GM12873 (cell line): Measurements from ENCODE around the gene CADPS2.

ENCODE experiments used
- CTCF ChIP-seq: IDR thresholded peaks from 2 replicates; pipeline ENCODE4 v1.5.1; 2012; ENCODE audit warnings: low read depth, mild to moderate bottlenecking, moderate library complexity, low read length, control low read depth; ENCODE audit not compliant: insufficient read depth; ENCODE audit errors: missing control alignments

The CADPS2 gene

GRCh38 chr7:122415510-122415909, 470.8 kb downstream of the CADPS2 start:
- TF ChIP-seq CTCF: no peak

- TF ChIP-seq CTCF: no peak
Observed at GRCh38 chr7:122413339-122413738, 472.9 kb downstream of the CADPS2 start.

DNA sequence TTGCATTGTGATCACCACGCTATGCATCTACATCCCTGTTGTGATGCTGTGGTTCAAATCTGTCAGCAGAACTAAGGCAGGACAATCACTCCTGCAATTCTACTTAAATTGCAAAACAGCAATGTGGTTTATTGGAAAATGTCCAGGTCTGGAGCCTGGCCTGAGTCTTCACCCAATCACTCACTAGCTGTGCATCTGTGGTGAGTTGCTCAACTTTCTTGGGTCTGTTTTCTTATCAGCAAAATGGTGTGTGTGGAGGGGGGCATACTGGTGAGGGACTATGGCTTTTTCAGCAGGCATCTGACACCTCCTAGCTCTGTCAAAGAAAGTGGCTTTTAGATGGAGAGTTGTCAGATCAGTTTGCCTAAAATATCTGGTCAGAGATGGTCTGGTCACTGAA, 473.4 kb downstream of the CADPS2 start:
- no peak for TF ChIP-seq CTCF

- TF ChIP-seq CTCF: no peak
Observed at GRCh38 chr7:122412441-122412840, 473.8 kb downstream of the CADPS2 start.

DNA sequence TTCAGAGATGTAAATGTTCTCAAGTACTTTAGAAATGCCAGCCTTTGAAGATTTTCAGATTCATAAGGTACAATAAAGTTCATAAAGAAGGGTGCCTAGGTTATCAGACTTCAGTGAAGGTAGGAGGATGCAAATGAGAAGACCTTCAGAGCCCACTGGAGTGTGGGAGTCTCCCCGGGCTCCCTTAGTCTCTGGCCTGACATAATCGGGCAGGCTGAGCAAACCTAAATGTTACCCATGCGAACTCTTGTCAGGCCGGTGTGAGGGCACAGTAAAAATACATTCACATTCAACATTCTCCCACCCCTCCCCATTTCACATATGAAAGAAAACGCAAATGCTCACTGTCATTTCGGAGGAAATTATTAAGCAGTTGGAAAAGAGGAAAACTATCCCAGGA, 479.1 kb downstream of the CADPS2 start:
- TF ChIP-seq CTCF: no peak

DNA sequence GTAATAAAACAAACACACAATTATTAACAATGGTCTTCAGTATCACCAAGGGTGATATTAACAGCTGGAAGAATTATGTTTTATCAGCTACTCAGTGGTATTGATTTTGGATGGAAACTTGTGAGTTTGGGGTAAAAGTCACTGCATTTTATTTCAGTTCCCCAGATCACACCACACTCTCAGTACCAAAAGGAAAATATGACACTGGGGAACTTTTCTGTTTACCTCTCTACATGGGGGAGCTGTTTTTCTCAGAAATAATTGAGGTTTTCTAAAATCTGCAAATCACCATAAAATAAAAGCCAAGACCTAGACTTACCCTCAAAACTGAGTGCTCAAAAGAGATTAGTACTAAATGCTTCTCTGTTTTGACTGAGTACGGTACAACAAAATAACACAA, 483.1 kb downstream of the CADPS2 start:
- no peak for TF ChIP-seq CTCF

- no peak for TF ChIP-seq CTCF
Observed at GRCh38 chr7:122402235-122402634, 484.0 kb downstream of the CADPS2 start.
